Epithelial cell of proximal tubule (primary cell): ENCODE data around the gene GP1BB. TPM values are rescaled to one million over a fixed set of nuclear protein-coding genes. Genes with fewer than 3 reads are reported as not detected.

Experiments used
- DNase-seq: peaks from one replicate; pipeline ENCODE4 v3.0.0-alpha.2; 2011; ENCODE audit warnings: low read depth
- H3K4me3 ChIP-seq: 2 replicates; pipeline ENCODE4 v1.5.1; 2011; ENCODE audit warnings: low read depth, mild to moderate bottlenecking, low read length
- total RNA-seq: library from RNA; depleted of rRNA; stranded (reverse); fragments of >200 nt; gene quantifications from 2 replicates; pipeline ENCODE4 v1.2.3, GENCODE V29; 2015
- TF ChIP-seq, protein P1 (sequence below): conservative IDR thresholded peaks from 2 replicates; pipeline ENCODE4 v1.5.1; 2012; ENCODE audit warnings: low read depth, mild to moderate bottlenecking, low read length

The GP1BB gene
- total RNA-seq, 1 donor from 2014 or later = 0.81 TPM

- TF ChIP-seq, protein P1, sequence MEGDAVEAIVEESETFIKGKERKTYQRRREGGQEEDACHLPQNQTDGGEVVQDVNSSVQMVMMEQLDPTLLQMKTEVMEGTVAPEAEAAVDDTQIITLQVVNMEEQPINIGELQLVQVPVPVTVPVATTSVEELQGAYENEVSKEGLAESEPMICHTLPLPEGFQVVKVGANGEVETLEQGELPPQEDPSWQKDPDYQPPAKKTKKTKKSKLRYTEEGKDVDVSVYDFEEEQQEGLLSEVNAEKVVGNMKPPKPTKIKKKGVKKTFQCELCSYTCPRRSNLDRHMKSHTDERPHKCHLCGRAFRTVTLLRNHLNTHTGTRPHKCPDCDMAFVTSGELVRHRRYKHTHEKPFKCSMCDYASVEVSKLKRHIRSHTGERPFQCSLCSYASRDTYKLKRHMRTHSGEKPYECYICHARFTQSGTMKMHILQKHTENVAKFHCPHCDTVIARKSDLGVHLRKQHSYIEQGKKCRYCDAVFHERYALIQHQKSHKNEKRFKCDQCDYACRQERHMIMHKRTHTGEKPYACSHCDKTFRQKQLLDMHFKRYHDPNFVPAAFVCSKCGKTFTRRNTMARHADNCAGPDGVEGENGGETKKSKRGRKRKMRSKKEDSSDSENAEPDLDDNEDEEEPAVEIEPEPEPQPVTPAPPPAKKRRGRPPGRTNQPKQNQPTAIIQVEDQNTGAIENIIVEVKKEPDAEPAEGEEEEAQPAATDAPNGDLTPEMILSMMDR = no peak
- H3K4me3 ChIP-seq = no peak overlapping the region
- no peak for DNase-seq
These were observed 3.8 kb upstream of the GP1BB start for GRCh38 chr22:19719488-19720021.

- TF ChIP-seq, protein P1 = no peak
- no peak overlapping the region for H3K4me3 ChIP-seq
- no peak for DNase-seq
These were observed 3.0 kb upstream of the GP1BB start for GRCh38 chr22:19720150-19720827.

- DNase-seq = no peak
- TF ChIP-seq, protein P1 = no peak
- H3K4me3 ChIP-seq = no peak overlapping the region
These were observed 2.4 kb upstream of the GP1BB start for GRCh38 chr22:19720999-19721329.

GRCh38 chr22:19721330-19722177 lies 1.8 kb upstream of the GP1BB start:
- no peak overlapping the region for H3K4me3 ChIP-seq
- no peak for DNase-seq
- TF ChIP-seq, protein P1 = no peak

DNA sequence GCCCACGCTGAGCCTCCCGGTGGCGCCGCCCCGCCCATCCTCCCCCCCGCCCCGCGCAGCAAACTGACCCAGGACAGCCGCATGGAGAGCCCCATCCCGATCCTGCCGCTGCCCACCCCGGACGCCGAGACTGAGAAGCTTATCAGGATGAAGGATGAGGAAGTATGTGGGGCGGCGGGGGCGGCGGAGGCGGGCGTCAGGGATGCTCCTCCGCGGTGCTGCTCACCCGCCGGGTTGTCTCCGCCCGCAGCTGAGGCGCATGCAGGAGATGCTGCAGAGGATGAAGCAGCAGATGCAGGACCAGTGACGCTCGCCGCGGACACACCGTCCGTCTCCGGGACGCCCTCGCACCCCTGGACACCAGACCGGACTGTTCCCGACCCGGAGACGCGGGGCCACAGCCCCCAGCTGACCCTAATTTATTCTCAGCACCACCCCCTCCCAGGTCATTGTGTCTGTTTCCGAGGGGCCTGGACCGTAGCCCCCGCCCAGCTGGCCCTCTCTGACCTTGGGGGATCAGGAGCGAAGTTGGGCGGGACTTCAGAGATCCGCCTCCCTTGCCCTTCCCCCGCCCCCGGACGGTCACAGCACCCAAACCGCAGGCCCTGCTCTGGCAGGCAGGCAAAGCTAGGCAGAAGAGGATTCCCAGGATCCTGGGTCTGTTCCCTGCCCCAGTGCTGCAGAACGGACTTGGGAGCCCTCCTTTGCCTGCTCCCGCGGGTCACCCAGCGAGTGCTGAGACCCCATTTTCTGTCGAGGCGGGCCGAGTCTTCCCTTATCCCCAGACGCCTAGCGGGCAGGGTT lies 959 bp upstream of the GP1BB start:
- no peak for DNase-seq
- no peak overlapping the region for H3K4me3 ChIP-seq
- TF ChIP-seq, protein P1 = no peak

- TF ChIP-seq, protein P1 = no peak
- H3K4me3 ChIP-seq = no peak overlapping the region
- DNase-seq = no peak
These were observed 432 bp upstream of the GP1BB start for GRCh38 chr22:19722982-19723231.
